Posterior vena cava (tissue), 2 donors: ENCODE measurements around the gene AGO1. TPM values are rescaled to one million over a fixed set of nuclear protein-coding genes. Genes with fewer than 3 reads are reported as not detected.
"Not testable (repeated sequence)": the region's sequence is repeated elsewhere in the genome, so short reads cannot be mapped to it uniquely, and the experiment has no call there.

Source experiments
- DNase-seq: peaks from one replicate; pipeline ENCODE4 v3.0.0-alpha.2; 2020; ENCODE audit warnings: low spot score
- intact Hi-C, 2 donors: fragments of 100-400 bp; cut with DNase I; formaldehyde crosslinking; loops; one replicate each; pipeline versions ENCODE4 v1.14.1 to v1.14.2; 2022 to 2023
- total RNA-seq, 2 donors: library from RNA; stranded (reverse); fragmentation: NEBNext Ultra II Directional; extraction: Animal tissue kit (Norgen Biotek cat#: 25700); gene quantifications; one replicate each; pipeline ENCODE4 v1.2.1, GENCODE V29; 2021
- donor health status: DM: yes; HTN: yes; CAD: no.
- donor health status: DM: yes; HTN: yes; CAD: no.

AGO1 gene
- total RNA-seq, 2 donors from 2014 or later, result 25.3 to 27.9 TPM

- no peak for DNase-seq
- intact Hi-C loops, result no loop called here
Observed at GRCh38 chr1:35863881-35864625, 19.0 kb upstream of the AGO1 start.

GRCh38 chr1:35864813-35865212, 18.2 kb upstream of the AGO1 start:
- no peak for DNase-seq
- intact Hi-C loops, result no loop called here

DNA sequence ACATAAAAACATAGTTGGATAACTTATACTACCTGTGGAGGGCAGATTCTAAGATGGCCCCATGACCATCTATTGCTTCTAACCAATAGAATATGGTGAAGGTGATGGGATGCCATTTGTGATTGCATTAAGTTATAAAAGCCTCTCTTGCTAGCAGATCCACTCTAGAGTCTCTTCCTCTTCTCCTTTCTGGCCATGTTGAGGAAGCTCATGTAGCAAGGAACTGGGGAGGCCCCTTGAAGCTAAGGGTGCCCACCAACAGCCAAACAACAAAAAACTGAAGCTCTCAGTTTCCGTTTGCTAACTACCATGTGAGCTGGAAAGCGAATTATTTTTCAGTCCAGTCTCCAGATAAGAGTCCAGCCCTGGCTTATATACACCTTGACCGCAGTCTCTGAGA, 16.0 kb upstream of the AGO1 start:
- intact Hi-C loops, result no loop called here
- no peak for DNase-seq

- DNase-seq, intact Hi-C loops: not testable (repeated sequence)
Observed at GRCh38 chr1:35869245-35869950, 13.6 kb upstream of the AGO1 start.

GRCh38 chr1:35870651-35871309, 12.2 kb upstream of the AGO1 start:
- DNase-seq, result no peak
- intact Hi-C loops, result no loop called here

GRCh38 chr1:35873243-35873750, 9.7 kb upstream of the AGO1 start:
- intact Hi-C loops, result no loop called here
- no peak for DNase-seq

- not testable (repeated sequence) for DNase-seq
- intact Hi-C loops, result loop anchor here in 1 of 2 donors (2.0 kb wide), 1 partner anchor 75 kb away; no protein-coding TSS in a partner anchor
Observed at GRCh38 chr1:35874115-35874514, 8.9 kb upstream of the AGO1 start.

DNA sequence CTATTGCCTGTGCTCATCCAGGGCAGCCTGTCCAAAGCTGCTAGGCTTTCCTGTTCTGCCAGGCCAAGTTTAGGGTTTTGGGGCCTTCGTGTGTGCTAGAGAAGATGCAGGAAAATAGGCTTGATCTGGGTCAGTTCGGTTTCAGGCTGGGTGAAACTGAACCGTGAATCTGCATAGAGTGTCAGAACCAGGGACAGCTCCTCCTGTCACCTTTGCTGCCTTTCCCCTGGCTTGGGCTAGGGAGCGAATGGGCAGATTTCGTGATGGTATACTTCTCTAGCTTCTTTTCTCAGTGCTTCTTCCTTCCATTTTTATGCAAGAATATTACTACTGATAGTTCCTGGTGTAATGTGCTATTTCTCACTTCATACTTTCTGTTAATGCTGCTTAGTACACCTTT, 6.0 kb upstream of the AGO1 start:
- intact Hi-C loops, result no loop called here
- DNase-seq, result no peak

GRCh38 chr1:35881850-35882273, 1.1 kb upstream of the AGO1 start:
- DNase-seq, result no peak
- intact Hi-C loops, result loop anchor here in 1 of 2 donors (10.0 kb wide), 1 partner anchor 93 kb away; no protein-coding TSS in a partner anchor

DNA sequence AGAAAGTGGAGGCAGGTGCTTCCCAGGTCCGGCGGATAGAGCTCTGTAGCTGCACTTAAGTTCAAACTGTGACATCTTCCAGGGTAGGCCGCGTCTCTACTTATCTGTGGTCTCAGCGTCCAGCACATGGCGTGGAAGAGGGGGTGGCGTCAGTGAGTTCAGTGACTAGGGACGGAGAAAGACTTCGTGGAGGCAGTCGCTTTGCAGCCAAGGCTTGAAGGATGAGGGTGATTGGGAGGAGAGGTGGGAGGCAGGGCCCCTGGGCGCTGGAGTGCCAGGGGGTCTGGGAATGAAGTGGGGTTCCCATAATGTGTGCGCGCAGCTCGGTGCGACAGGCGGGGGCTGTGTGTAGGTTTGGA, 444 bp upstream of the AGO1 start:
- no peak for DNase-seq
- intact Hi-C loops, result loop anchor here in 1 of 2 donors (10.0 kb wide), 1 partner anchor 92 kb away; no protein-coding TSS in a partner anchor

DNA sequence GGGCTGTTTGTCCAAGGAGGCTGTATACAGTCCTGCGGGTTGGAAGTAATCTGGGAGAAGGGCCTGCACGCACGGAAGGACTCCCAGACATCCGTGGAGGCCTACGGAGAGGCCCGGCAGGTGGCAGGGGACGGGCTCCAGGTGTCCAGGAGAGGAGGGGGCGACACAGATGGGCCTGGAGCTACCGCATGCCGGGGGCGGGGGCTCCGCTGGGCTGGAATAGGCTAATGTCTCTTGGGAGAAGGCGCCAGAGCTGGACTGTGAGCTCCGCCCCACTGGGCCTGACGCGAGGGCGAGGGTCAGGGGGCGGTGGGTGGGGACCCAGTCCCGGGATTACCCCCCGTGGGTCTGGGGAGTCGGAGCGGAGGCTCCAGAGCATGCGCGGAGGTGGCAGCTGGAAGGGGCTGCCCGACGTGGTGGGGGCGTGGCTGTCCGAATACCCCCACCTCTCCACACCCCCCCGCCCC, 659 bp downstream of the AGO1 start:
- intact Hi-C loops, result loop anchor here in 1 of 2 donors (10.0 kb wide), 1 partner anchor 91 kb away; no protein-coding TSS in a partner anchor

GRCh38 chr1:35884934-35885333, 1.9 kb downstream of the AGO1 start:
- intact Hi-C loops, result loop anchor here in 1 of 2 donors (10.0 kb wide), 1 partner anchor 90 kb away; no protein-coding TSS in a partner anchor
- DNase-seq, result no peak

More for the DNA sequence above, 659 bp downstream of the AGO1 start:
- DNase-seq, result no peak

DNA sequence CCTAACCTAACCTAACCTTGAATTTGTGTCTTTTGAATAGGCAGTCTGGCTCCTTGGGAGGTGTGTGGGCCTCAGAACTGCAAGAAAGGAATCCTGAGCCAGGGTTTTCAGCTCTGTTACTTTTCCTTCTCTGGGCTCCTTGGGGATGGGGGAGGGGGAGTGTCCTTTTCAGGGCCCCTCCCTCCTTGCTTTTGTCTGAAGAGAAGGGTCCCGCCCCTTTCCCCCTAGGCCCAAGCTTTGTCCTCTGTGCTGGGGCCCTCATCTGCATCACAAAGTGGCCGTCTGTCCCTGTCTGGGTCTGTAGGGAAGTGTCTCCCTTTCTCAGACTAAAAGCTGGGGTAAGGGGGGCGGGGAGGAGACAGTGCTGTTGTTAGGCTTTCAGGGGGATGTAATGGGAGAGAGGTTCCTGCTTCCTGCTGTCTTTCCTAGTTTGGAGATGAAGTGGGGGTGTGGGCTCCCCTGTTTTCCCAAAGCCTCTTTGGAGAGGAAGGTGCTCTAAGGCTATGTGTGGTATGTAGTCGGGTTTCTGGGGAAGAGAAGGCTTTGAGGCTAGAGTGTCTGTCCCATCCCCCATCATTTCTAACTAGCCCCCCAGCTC, 3.1 kb downstream of the AGO1 start:
- DNase-seq, result no peak
- intact Hi-C loops, result loop anchor here in 1 of 2 donors (10.0 kb wide), 1 partner anchor 89 kb away; no protein-coding TSS in a partner anchor

DNA sequence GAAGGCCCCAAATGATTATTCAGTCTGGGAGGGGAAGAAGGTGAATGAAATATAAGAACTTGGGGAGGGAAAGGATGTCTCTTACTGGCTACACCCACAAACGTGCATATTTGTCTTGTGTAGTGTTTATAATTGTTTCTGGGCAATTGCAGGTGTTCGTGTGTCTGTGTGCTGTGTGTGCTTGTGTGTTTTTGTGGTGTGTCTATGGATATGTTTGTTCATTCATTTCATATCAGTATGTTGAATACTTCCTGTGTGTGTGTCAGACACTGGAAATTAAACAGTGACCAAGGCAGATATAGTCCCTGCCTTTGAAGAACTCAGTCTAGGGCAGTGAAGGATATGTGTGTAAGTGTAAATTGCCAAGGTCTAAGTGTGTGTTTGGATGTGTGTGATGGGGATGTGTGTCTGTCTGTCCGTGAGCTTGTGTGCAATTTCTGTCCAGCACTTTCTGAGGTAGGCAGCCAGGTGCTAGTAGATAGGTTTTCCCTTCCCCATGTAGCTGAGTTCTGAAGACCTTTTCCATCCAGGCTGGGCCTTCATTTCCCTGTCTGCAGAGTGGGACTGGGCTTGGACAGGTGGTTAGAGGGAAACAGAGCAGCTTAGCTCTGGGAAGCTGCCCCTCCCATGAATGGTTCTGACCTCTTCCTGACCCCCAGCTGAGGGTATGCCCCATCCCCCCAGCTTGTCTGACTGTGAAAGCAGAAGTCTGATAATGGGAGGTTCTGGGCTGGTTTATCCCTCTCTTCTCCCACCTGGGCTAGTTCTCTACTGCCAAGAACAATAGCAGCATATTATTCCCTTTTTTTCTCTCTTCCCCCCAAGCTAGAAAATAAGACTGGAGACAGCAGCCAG, 3.8 kb downstream of the AGO1 start:
- intact Hi-C loops, result loop anchor here in 1 of 2 donors (10.0 kb wide), 1 partner anchor 88 kb away; no protein-coding TSS in a partner anchor
- no peak for DNase-seq

GRCh38 chr1:35887508-35887907, 4.5 kb downstream of the AGO1 start:
- intact Hi-C loops, result loop anchor here in 1 of 2 donors (10.0 kb wide), 1 partner anchor 87 kb away; no protein-coding TSS in a partner anchor
- no peak for DNase-seq

GRCh38 chr1:35888255-35888654, 5.2 kb downstream of the AGO1 start:
- intact Hi-C loops, result loop anchor here in 1 of 2 donors (10.0 kb wide), 1 partner anchor 87 kb away; no protein-coding TSS in a partner anchor
- DNase-seq, result no peak

DNA sequence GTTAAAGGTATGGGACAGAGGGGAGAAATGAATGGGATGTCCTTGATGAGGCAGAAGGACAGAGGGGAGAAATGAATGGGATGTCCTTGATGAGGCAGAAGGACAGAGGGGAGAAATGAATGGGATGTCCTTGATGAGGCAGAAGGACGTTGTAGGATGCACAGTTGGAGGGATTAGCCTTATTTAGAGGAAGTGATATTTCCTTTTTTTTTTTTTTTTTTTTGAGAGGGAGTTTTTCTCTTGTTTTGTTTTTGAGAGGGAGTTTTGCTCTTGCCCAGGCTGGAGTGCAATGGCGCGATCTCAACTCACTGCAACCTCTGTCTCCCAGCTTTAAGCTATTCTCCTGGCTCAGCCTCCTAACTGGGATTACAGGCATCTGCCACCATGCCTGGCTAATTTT, 6.0 kb downstream of the AGO1 start:
- intact Hi-C loops, result loop anchor here in 1 of 2 donors (10.0 kb wide), 1 partner anchor 86 kb away; no protein-coding TSS in a partner anchor

More for the DNA sequence above, 6.0 kb downstream of the AGO1 start:
- DNase-seq, result not testable (repeated sequence)
